IMR-90 (cell line): Measurements from ENCODE around the gene ZNF407. TPM values are rescaled to one million over a fixed set of nuclear protein-coding genes. Genes with fewer than 3 reads are reported as not detected.

Experiments used
- ATAC-seq: fragments of 200-7000 bp; cut with Tn5 transposase; 2 replicates; pipeline ENCODE4 v1.9.1; 2020; ENCODE audit warnings: low read depth, mild to moderate bottlenecking, moderate library complexity
- BruUV-seq: library from RNA; stranded (reverse); fragments of 400-500 nt; replicated peaks from 2 replicates; lab custom pipeline; 2021; lab: Mats Ljungman, UMichigan
- CTCF ChIA-PET: fragments of 300-600 bp; formaldehyde crosslinking; extraction: SDS; loops from one replicate; lab custom pipeline; 2021; ENCODE audit warnings: antibody characterized with exemption; lab: Yijun Ruan, JAX
- POLR2A ChIA-PET: fragments of 300-600 bp; sonication (Branson Sonifier 250); formaldehyde crosslinking; loops from one replicate; lab custom pipeline; 2022; ENCODE audit warnings: antibody characterized with exemption; ENCODE audit not compliant: unreplicated experiment; lab: Charles Lee
- DNase-seq: peaks from one replicate; pipeline ENCODE4 v3.0.0; 2013
- H2AFZ ChIP-seq: replicated peaks from 2 replicates; pipeline ENCODE3; 2013; ENCODE audit warnings: low read length, mild to moderate bottlenecking; ENCODE audit not compliant: poor library complexity
- H2AK5ac ChIP-seq: 2 replicates; pipeline ENCODE4 v1.6.1; 2013; ENCODE audit warnings: low read depth, low read length, inconsistent platforms
- H2AK9ac ChIP-seq: replicated peaks from 2 replicates; pipeline ENCODE3; 2013; ENCODE audit warnings: mild to moderate bottlenecking, low read depth, low read length, moderate library complexity; ENCODE audit not compliant: poor library complexity
- H2BK120ac ChIP-seq: 2 replicates; pipeline ENCODE4 v1.6.1; 2013; ENCODE audit warnings: low read depth, low read length, inconsistent platforms
- H2BK15ac ChIP-seq: 3 replicates; pipeline ENCODE4 v1.6.1; 2013; ENCODE audit warnings: low read depth, low read length, inconsistent platforms
- H2BK20ac ChIP-seq: 2 replicates; pipeline ENCODE4 v1.6.1; 2013; ENCODE audit warnings: low read depth, mild to moderate bottlenecking, inconsistent platforms, low read length, moderate library complexity
- H2BK5ac ChIP-seq: 2 replicates; pipeline ENCODE4 v1.6.1; 2013; ENCODE audit warnings: mild to moderate bottlenecking, low read depth, low read length, inconsistent platforms; ENCODE audit not compliant: poor library complexity, severe bottlenecking
- H3K14ac ChIP-seq: replicated peaks from 2 replicates; pipeline ENCODE4 v1.6.1; 2013; ENCODE audit warnings: low read depth, low read length, inconsistent platforms
- H3K18ac ChIP-seq: 2 replicates; pipeline ENCODE4 v1.6.1; 2013; ENCODE audit warnings: low read depth, low read length, control low read depth
- H3K23ac ChIP-seq: 2 replicates; pipeline ENCODE4 v1.6.1; 2013; ENCODE audit warnings: low read depth, low read length, inconsistent platforms
- H3K27ac ChIP-seq: 2 replicates; pipeline ENCODE4 v1.5.1; 2013; ENCODE audit warnings: mild to moderate bottlenecking, control low read depth, low read length; ENCODE audit not compliant: insufficient read depth
- H3K27me3 ChIP-seq: 2 replicates; pipeline ENCODE4 v1.6.1; 2013; ENCODE audit warnings: low read length; ENCODE audit not compliant: control insufficient read depth, insufficient read depth
- H3K36me3 ChIP-seq: 2 replicates; pipeline ENCODE4 v1.6.1; 2013; ENCODE audit warnings: low read length, mixed read lengths; ENCODE audit not compliant: control insufficient read depth, insufficient read depth
- H3K4ac ChIP-seq: 2 replicates; pipeline ENCODE4 v1.6.1; 2013; ENCODE audit warnings: low read depth, low read length, inconsistent platforms
- H3K4me1 ChIP-seq: 2 replicates; pipeline ENCODE4 v1.6.1; 2013; ENCODE audit warnings: low read length, mixed read lengths; ENCODE audit not compliant: control insufficient read depth, insufficient read depth
- H3K4me2 ChIP-seq: 2 replicates; pipeline ENCODE4 v1.6.1; 2013; ENCODE audit warnings: low read depth, mild to moderate bottlenecking, control low read depth, low read length, moderate library complexity
- H3K4me3 ChIP-seq: 2 replicates; pipeline ENCODE4 v1.5.1; 2013; ENCODE audit warnings: low read depth, mild to moderate bottlenecking, control low read depth, low read length, moderate library complexity; ENCODE audit not compliant: insufficient read depth
- H3K56ac ChIP-seq: 2 replicates; pipeline ENCODE4 v1.6.1; 2013; ENCODE audit warnings: low read length, inconsistent platforms; ENCODE audit not compliant: insufficient read depth; ENCODE audit errors: extremely low read depth
- H3K79me1 ChIP-seq, 2 experiments: 2 replicates each; pipeline ENCODE4 v1.6.1; 2013; ENCODE audit warnings: low read length in 2 of 2, inconsistent platforms in 1 of 2, low read depth in 1 of 2
- H3K9ac ChIP-seq: 2 replicates; pipeline ENCODE4 v1.6.1; 2013; ENCODE audit warnings: low read depth, low read length, control low read depth
- H3K9me1 ChIP-seq: 2 replicates; pipeline ENCODE4 v1.6.1; 2013; ENCODE audit warnings: low read length, inconsistent platforms; ENCODE audit not compliant: insufficient read depth
- H3K9me3 ChIP-seq: 2 replicates; pipeline ENCODE4 v1.6.1; 2013; ENCODE audit warnings: low read length; ENCODE audit not compliant: control insufficient read depth, insufficient read depth
- H4K20me1 ChIP-seq: 2 replicates; pipeline ENCODE4 v1.6.1; 2013; ENCODE audit warnings: low read length, inconsistent platforms; ENCODE audit not compliant: insufficient read depth
- H4K5ac ChIP-seq: 2 replicates; pipeline ENCODE4 v1.6.1; 2013; ENCODE audit warnings: mild to moderate bottlenecking, low read depth, low read length, control low read depth
- H4K8ac ChIP-seq, 2 experiments: 2 replicates each; pipeline ENCODE4 v1.6.1; 2013; ENCODE audit warnings: low read depth in 2 of 2, low read length in 2 of 2, control low read depth in 1 of 2, inconsistent platforms in 1 of 2
- H4K91ac ChIP-seq: 2 replicates; pipeline ENCODE4 v1.6.1; 2013; ENCODE audit warnings: low read depth, low read length, inconsistent platforms; ENCODE audit not compliant: insufficient read depth
- BHLHE40 ChIP-seq: fragments of 150-350 bp; IDR thresholded peaks from 2 replicates; pipeline ENCODE4 v1.6.1; 2016; ENCODE audit warnings: mild to moderate bottlenecking, low read depth, low read length
- CEBPB ChIP-seq: IDR thresholded peaks from 2 replicates; pipeline ENCODE4 v1.6.1; 2012; ENCODE audit warnings: low read depth, low read length, improper control_type of control experiment
- CHD1 ChIP-seq: IDR thresholded peaks from 2 replicates; pipeline ENCODE4 v1.6.1; 2012; ENCODE audit warnings: low read depth, low read length, improper control_type of control experiment
- CTCF ChIP-seq: conservative IDR thresholded peaks from 2 replicates; pipeline ENCODE4 v1.5.1; 2012; ENCODE audit warnings: mild to moderate bottlenecking, low read depth, low read length, improper control_type of control experiment
- ELK1 ChIP-seq: fragments of 150-350 bp; IDR thresholded peaks from 2 replicates; pipeline ENCODE4 v1.6.1; 2016; ENCODE audit warnings: low read depth, mild to moderate bottlenecking, low read length, moderate library complexity, borderline replicate concordance
- FOS ChIP-seq: fragments of 150-350 bp; IDR thresholded peaks from 2 replicates; pipeline ENCODE4 v1.6.1; 2016; ENCODE audit warnings: low read depth, low read length
- MAFK ChIP-seq: IDR thresholded peaks from 2 replicates; pipeline ENCODE4 v1.6.1; 2012; ENCODE audit warnings: low read depth, low read length, improper control_type of control experiment
- MAZ ChIP-seq: IDR thresholded peaks from 2 replicates; pipeline ENCODE4 v1.6.1; 2012; ENCODE audit warnings: low read depth, mild to moderate bottlenecking, low read length, improper control_type of control experiment, moderate library complexity, borderline replicate concordance
- MXI1 ChIP-seq: IDR thresholded peaks from 2 replicates; pipeline ENCODE4 v1.6.1; 2012; ENCODE audit warnings: low read depth, mild to moderate bottlenecking, low read length, moderate library complexity, borderline replicate concordance
- NFE2L2 ChIP-seq: fragments of 150-350 bp; IDR thresholded peaks from 2 replicates; pipeline ENCODE4 v1.6.1; 2016; ENCODE audit warnings: low read depth, mild to moderate bottlenecking, low read length
- POLR2A ChIP-seq: IDR thresholded peaks from 2 replicates; pipeline ENCODE4 v1.6.1; 2012; ENCODE audit warnings: mild to moderate bottlenecking, low read depth, low read length
- RAD21 ChIP-seq: IDR thresholded peaks from 2 replicates; pipeline ENCODE4 v1.6.1; 2012; ENCODE audit warnings: low read length, improper control_type of control experiment
- RCOR1 ChIP-seq: IDR thresholded peaks from 2 replicates; pipeline ENCODE4 v1.6.1; 2012; ENCODE audit warnings: mild to moderate bottlenecking, low read length, improper control_type of control experiment; ENCODE audit not compliant: insufficient replicate concordance
- RFX5 ChIP-seq: IDR thresholded peaks from 2 replicates; pipeline ENCODE4 v1.8.0; 2012; ENCODE audit warnings: low read depth, mild to moderate bottlenecking, low read length, moderate library complexity
- SMC3 ChIP-seq: fragments of 150-350 bp; IDR thresholded peaks from 2 replicates; pipeline ENCODE4 v1.6.1; 2016; ENCODE audit warnings: low read depth, mild to moderate bottlenecking, antibody characterized with exemption, low read length, moderate library complexity
- USF2 ChIP-seq: fragments of 150-350 bp; IDR thresholded peaks from 2 replicates; pipeline ENCODE4 v1.6.1; 2017; ENCODE audit warnings: mild to moderate bottlenecking, antibody characterized with exemption, low read length, low read depth
- WGBS, 2 experiments: methylation state at CpG; one replicate each; pipeline versions ENCODE4 v1.1.5 to v1.1.7; 2013; ENCODE audit warnings: missing lambda C conversion rate in 2 of 2; ENCODE audit not compliant: insufficient read length in 1 of 2; ENCODE audit errors: extremely low coverage in 2 of 2; 5-methylcytosine and 5-hydroxymethylcytosine counted together
- dilution Hi-C: fragments of 300-500 bp; cut with HindIII; formaldehyde crosslinking; loops from one replicate; pipeline ENCODE4 v1.14.3; 2018; ENCODE audit warnings: low sequenced_read_pairs; ENCODE audit not compliant: unreplicated experiment
- in situ Hi-C: fragments of 300-500 bp; cut with MboI; formaldehyde crosslinking; loops from 3 replicates; pipeline ENCODE4 v1.14.3; 2019; ENCODE audit warnings: low sequenced_read_pairs, inconsistent platforms, mixed read lengths
- intact Hi-C: fragments of 100-400 bp; cut with micrococcal nuclease; formaldehyde crosslinking; loops from 2 replicates; pipeline ENCODE4 v1.10.0; 2022
- polyA plus RNA-seq, 3 experiments: library from polyadenylated mRNA; depleted of rRNA; stranded (reverse); fragments of >200 nt; gene quantifications; 2 replicates each; pipeline ENCODE4 v1.2.3, GENCODE V29; 2012; ENCODE audit warnings: low replicate concordance in 1 of 3
- total RNA-seq: library from RNA; depleted of rRNA; stranded (reverse); fragments of >200 nt; gene quantifications from 2 replicates; pipeline ENCODE4 v1.2.3, GENCODE V29; 2012

The ZNF407 gene
- total and polyA plus RNA-seq, 2 of the 4 experiments (the other 2 are of a cell fraction): 3.1 to 20.1 TPM

- no TSS peak for BruUV-seq
- DNase-seq (no peak), ATAC-seq (no peak)
- Histone ChIP-seq H3K27me3 (peaks cover 2% of the 10 kb centered on the region), H3K9ac (no peak overlapping the region), H3K9me3 (peaks cover 16% of the 10 kb centered on the region), H3K14ac (no peak overlapping the region), H3K4ac (no peak overlapping the region), H2BK120ac (no peak overlapping the region), H3K27ac (no peak overlapping the region), H3K4me3 (no peak overlapping the region), H2AFZ (no peak overlapping the region), H3K79me1 (no peaks in the 10 kb centered on the region), H4K91ac (no peak overlapping the region), H4K5ac (no peak overlapping the region), H2BK5ac (no peak overlapping the region), H3K9me1 (no peaks in the 10 kb centered on the region), H3K23ac (no peak overlapping the region), H2AK9ac (no peak overlapping the region), H3K4me2 (no peak overlapping the region), H2AK5ac (no peak overlapping the region), H4K8ac (no peak overlapping the region), H2BK20ac (no peak overlapping the region), H3K18ac (no peak overlapping the region), H4K20me1 (no peaks in the 10 kb centered on the region), H2BK15ac (no peak overlapping the region), H3K36me3 (no peaks in the 10 kb centered on the region), H3K56ac (no peak overlapping the region), H3K4me1 (no peaks in the 10 kb centered on the region)
- in situ Hi-C loops: no loop called here
- TF ChIP-seq NFE2L2 (no peak), SMC3 (no peak), RAD21 (no peak), RCOR1 (no peak), CHD1 (no peak), CTCF (no peak), POLR2A (no peak), USF2 (no peak), FOS (no peak), MXI1 (no peak), RFX5 (no peak), MAFK (no peak), BHLHE40 (no peak), MAZ (no peak), ELK1 (no peak), CEBPB (no peak)
- WGBS, 2 experiments: 100% methylated on average over 2 of the region's 5 CpGs; no CpG with 5 or more reads in 1 of the 2 experiments
- CTCF ChIA-PET: no interaction called here
- POLR2A ChIA-PET: no interaction called here
- intact Hi-C loops: no loop called here
- dilution Hi-C loops: no loop called here
Measured at GRCh38 chr18:75083131-75083530, 485.5 kb downstream of the ZNF407 start.
